Liver (tissue), 3 donors: ENCODE results near the gene KRT81.

Experiments
- FOXA1 ChIP-seq: IDR thresholded peaks from 2 replicates; pipeline ENCODE4 v1.6.1; 2016; ENCODE audit warnings: antibody characterized with exemption
- GABPA ChIP-seq, 2 donors: IDR thresholded peaks in 1 of 2; conservative IDR thresholded peaks in 1 of 2; 2 replicates each; pipeline ENCODE4 v1.6.1; 2016; ENCODE audit warnings: antibody characterized with exemption in 2 of 2, mild to moderate bottlenecking in 1 of 2, moderate library complexity in 1 of 2
- HNF4G ChIP-seq: IDR thresholded peaks from 2 replicates; pipeline ENCODE4 v1.6.1; 2016; ENCODE audit warnings: antibody characterized with exemption
- JUND ChIP-seq, 2 donors: IDR thresholded peaks; 2 replicates each; pipeline ENCODE4 v1.6.1; 2016; ENCODE audit warnings: antibody characterized with exemption in 2 of 2
- NR2F2 ChIP-seq: IDR thresholded peaks from 2 replicates; pipeline ENCODE4 v1.6.1; 2016; ENCODE audit warnings: antibody characterized with exemption
- RAD21 ChIP-seq, 2 donors: IDR thresholded peaks; 2 replicates each; pipeline ENCODE4 v1.6.1; 2016; ENCODE audit warnings: antibody characterized with exemption in 2 of 2, mild to moderate bottlenecking in 2 of 2
- SP1 ChIP-seq: IDR thresholded peaks from 2 replicates; pipeline ENCODE4 v1.6.1; 2018; ENCODE audit warnings: antibody characterized with exemption, mild to moderate bottlenecking
- TAF1 ChIP-seq: conservative IDR thresholded peaks from 2 replicates; pipeline ENCODE4 v1.6.1; 2016; ENCODE audit warnings: antibody characterized with exemption, mild to moderate bottlenecking
- YY1 ChIP-seq: IDR thresholded peaks from 2 replicates; pipeline ENCODE4 v1.6.1; 2016; ENCODE audit warnings: antibody characterized with exemption, mild to moderate bottlenecking
- TF ChIP-seq, protein P1 (sequence below): fragments of 150-350 bp; IDR thresholded peaks from 2 replicates; pipeline ENCODE4 v1.5.1; 2017; ENCODE audit warnings: improper control_type of control experiment, low read depth, low read length; ENCODE audit not compliant: missing input control
- TF ChIP-seq, protein P2 (sequence below): IDR thresholded peaks from 2 replicates; pipeline ENCODE4 v1.6.1; 2016; ENCODE audit warnings: antibody characterized with exemption
- TF ChIP-seq, protein P3 (sequence below): IDR thresholded peaks from 2 replicates; pipeline ENCODE4 v1.6.1; 2016; ENCODE audit warnings: antibody characterized with exemption
- TF ChIP-seq, protein P4 (sequence below): IDR thresholded peaks from 2 replicates; pipeline ENCODE4 v1.6.1; 2016; ENCODE audit warnings: antibody characterized with exemption, mild to moderate bottlenecking
- TF ChIP-seq, protein P5 (sequence below): IDR thresholded peaks from 2 replicates; pipeline ENCODE4 v1.6.1; 2016; ENCODE audit warnings: antibody characterized with exemption
- donor health status: healthy.
- donor health status: healthy.

DNA sequence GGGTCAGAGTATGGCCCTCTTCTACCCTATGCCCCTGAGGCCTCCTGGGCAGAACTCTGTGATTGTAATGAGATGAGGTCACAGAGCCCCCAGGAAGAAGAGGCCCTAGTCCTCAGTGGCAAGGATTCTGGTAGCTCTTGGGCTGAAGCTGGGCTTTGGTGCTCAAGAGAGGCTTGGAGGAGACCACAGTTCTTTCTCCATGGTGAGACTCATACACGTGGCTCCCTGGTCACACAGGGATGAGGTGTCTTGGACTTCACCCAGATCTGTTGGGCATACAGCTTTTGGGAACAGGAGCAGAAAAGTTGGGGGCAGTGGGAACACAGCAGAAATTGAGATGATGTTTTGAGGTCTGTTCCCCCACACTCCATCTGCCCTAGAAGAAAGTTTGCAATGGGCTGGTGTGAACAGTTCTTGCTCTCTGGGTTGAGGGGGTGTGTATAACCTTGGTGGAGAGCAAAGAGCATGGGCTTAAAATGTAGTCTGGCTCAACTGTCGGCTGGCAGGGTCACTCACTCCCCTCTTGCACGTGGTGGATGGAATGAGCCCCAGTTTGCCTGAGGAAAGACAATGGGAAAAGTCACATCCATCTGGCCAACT, 16.7 kb downstream of the KRT81 start, which contains the start of gene KRT86:
- TF ChIP-seq, protein P1, sequence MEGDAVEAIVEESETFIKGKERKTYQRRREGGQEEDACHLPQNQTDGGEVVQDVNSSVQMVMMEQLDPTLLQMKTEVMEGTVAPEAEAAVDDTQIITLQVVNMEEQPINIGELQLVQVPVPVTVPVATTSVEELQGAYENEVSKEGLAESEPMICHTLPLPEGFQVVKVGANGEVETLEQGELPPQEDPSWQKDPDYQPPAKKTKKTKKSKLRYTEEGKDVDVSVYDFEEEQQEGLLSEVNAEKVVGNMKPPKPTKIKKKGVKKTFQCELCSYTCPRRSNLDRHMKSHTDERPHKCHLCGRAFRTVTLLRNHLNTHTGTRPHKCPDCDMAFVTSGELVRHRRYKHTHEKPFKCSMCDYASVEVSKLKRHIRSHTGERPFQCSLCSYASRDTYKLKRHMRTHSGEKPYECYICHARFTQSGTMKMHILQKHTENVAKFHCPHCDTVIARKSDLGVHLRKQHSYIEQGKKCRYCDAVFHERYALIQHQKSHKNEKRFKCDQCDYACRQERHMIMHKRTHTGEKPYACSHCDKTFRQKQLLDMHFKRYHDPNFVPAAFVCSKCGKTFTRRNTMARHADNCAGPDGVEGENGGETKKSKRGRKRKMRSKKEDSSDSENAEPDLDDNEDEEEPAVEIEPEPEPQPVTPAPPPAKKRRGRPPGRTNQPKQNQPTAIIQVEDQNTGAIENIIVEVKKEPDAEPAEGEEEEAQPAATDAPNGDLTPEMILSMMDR, result no peak
- TF ChIP-seq JUND (IDR thresholded peaks at IDR 0.05), result no peak
- no peak for TF ChIP-seq YY1
- no peak for TF ChIP-seq RAD21 (IDR thresholded peaks at IDR 0.05)
- TF ChIP-seq FOXA1, result no peak
- TF ChIP-seq, protein P2, sequence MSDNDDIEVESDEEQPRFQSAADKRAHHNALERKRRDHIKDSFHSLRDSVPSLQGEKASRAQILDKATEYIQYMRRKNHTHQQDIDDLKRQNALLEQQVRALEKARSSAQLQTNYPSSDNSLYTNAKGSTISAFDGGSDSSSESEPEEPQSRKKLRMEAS, result no peak
- TF ChIP-seq, protein P3, sequence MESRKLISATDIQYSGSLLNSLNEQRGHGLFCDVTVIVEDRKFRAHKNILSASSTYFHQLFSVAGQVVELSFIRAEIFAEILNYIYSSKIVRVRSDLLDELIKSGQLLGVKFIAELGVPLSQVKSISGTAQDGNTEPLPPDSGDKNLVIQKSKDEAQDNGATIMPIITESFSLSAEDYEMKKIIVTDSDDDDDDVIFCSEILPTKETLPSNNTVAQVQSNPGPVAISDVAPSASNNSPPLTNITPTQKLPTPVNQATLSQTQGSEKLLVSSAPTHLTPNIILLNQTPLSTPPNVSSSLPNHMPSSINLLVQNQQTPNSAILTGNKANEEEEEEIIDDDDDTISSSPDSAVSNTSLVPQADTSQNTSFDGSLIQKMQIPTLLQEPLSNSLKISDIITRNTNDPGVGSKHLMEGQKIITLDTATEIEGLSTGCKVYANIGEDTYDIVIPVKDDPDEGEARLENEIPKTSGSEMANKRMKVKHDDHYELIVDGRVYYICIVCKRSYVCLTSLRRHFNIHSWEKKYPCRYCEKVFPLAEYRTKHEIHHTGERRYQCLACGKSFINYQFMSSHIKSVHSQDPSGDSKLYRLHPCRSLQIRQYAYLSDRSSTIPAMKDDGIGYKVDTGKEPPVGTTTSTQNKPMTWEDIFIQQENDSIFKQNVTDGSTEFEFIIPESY, result no peak
- no peak for TF ChIP-seq HNF4G
- TF ChIP-seq TAF1, result no peak
- no peak for TF ChIP-seq SP1
- TF ChIP-seq, protein P4, sequence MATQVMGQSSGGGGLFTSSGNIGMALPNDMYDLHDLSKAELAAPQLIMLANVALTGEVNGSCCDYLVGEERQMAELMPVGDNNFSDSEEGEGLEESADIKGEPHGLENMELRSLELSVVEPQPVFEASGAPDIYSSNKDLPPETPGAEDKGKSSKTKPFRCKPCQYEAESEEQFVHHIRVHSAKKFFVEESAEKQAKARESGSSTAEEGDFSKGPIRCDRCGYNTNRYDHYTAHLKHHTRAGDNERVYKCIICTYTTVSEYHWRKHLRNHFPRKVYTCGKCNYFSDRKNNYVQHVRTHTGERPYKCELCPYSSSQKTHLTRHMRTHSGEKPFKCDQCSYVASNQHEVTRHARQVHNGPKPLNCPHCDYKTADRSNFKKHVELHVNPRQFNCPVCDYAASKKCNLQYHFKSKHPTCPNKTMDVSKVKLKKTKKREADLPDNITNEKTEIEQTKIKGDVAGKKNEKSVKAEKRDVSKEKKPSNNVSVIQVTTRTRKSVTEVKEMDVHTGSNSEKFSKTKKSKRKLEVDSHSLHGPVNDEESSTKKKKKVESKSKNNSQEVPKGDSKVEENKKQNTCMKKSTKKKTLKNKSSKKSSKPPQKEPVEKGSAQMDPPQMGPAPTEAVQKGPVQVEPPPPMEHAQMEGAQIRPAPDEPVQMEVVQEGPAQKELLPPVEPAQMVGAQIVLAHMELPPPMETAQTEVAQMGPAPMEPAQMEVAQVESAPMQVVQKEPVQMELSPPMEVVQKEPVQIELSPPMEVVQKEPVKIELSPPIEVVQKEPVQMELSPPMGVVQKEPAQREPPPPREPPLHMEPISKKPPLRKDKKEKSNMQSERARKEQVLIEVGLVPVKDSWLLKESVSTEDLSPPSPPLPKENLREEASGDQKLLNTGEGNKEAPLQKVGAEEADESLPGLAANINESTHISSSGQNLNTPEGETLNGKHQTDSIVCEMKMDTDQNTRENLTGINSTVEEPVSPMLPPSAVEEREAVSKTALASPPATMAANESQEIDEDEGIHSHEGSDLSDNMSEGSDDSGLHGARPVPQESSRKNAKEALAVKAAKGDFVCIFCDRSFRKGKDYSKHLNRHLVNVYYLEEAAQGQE, result no peak
- TF ChIP-seq GABPA (IDR thresholded peaks at IDR 0.05 in 1 of 2, conservative IDR thresholded peaks at IDR 0.05 in 1 of 2), result no peak
- TF ChIP-seq, protein P5, sequence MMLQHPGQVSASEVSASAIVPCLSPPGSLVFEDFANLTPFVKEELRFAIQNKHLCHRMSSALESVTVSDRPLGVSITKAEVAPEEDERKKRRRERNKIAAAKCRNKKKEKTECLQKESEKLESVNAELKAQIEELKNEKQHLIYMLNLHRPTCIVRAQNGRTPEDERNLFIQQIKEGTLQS, result no peak
- no peak for TF ChIP-seq NR2F2
